T-helper 1 cell treated with Interleukin-12 subunit alpha and Interleukin-12 subunit beta and Interleukin-4 antibody, amounts not matched to agents 30 ng/mL and 1 ng/mL, for 36 hours (primary cell): Measurements from ENCODE around the gene PLEKHG3. TPM values are rescaled to one million over a fixed set of nuclear protein-coding genes. Genes with fewer than 3 reads are reported as not detected.
"Not testable (repeated sequence)": the region's sequence is repeated elsewhere in the genome, so short reads cannot be mapped to it uniquely, and the experiment has no call there.

ENCODE experiments used
- intact Hi-C: fragments of 100-400 bp; cut with micrococcal nuclease; formaldehyde crosslinking; loops from one replicate; pipeline ENCODE4 v1.15.1; 2024
- total RNA-seq: library from RNA; stranded (reverse); gene quantifications from 2 replicates; pipeline ENCODE4 v1.2.3, GENCODE V29; 2022

PLEKHG3 gene
- total RNA-seq, result 53.8 and 54.4 TPM in 2 replicates

DNA sequence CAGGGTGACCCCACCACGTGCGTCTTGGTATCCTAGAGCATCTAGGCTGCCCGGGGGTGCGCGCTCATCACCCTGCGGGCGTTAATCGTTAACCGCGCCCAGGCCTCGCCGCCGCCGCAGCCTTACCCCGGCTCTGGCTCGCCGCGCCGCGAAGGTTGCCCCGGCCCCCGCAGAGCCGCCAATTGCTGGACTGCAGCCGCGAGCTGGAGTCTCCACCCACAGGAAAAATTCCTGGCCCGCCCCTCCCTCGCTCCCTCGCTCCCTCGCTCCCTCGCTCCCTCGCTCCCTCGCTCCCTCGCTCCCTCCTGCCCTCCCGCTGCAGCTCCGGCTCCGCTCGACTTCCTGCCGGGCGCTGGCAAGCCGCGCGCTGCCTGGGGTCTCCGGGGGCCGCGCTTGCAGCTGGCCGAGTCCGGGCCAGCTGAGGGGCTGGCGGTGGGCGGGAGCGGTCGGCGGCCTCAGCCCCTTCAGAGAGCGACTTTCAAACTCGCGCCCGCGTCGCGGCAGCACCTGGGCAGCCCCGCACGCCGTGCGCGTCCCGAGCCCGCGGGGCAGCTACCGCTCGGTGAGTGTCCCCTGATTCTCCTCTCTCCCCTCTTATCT lies at the start of gene PLEKHG3:
TSS of gene PLEKHG3 (plus strand) at position 282 of the 600 bp plus-strand sequence. CDS start 23,208 bp downstream, outside the sequence.
- intact Hi-C loops, result loop anchor here (2.0 to 10.0 kb wide), 2 partner anchors 163 to 391 kb away; partner anchors contain the start of gene HSPA2

DNA sequence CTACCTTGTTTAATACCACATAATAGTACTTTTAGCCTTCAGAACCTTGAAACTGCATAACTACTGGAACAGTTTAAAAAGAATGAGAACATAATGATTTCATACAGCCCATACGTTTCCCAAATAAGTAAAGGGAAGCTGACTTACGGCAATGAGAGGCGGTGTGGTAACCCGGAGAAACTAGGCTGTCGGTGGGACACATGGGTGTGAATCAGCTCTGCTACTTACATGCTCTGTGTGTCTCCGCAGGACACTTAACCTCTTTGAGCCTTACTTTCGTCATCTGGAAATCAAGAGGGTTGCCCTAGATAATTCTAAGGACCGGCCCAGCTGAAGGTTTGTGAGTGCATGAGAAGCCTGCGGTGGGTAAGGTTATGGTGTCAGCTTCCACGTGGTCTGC lies 49.3 kb upstream of the PLEKHG3 start:
- intact Hi-C loops, result no loop called here

DNA sequence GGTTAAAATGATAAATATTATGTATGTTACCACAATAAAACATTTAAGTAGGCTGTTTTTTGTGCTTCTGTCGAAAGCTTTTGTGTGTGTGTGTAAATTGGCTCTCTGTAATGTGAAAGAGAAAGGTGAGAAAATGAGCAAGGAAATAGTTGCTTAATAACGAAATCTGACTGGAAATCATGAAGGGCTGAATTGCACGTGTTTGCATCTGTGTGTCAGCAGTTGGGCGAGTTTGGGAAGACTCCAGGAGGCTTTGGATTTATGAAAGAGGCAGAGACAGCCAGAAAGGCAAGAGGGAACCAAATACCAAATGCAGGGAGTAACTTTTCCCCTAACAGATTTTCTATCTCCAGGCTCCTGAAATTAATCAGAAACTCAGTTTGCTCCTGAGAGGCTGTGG lies 47.2 kb upstream of the PLEKHG3 start:
- intact Hi-C loops, result no loop called here

DNA sequence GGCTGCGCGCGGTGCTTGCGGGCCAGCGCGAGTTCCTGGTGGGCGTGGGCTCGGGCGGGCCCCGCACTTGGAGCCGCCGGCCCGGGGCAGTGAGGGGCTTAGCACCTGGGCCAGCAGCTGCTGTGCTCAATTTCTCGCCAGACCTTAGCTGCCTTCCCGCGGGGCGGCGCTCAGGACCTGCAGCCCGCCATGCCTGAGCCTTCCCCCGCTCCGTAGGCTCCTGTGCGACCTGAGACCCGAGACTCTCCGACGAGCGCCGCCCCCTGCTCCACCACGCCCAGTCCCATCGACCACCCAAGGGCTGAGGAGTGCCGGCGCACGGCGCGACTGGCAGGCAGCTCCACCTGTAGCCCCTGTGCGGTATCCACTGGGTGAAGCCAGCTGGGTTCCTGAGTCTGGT lies 46.0 kb upstream of the PLEKHG3 start:
- intact Hi-C loops, result no loop called here

DNA sequence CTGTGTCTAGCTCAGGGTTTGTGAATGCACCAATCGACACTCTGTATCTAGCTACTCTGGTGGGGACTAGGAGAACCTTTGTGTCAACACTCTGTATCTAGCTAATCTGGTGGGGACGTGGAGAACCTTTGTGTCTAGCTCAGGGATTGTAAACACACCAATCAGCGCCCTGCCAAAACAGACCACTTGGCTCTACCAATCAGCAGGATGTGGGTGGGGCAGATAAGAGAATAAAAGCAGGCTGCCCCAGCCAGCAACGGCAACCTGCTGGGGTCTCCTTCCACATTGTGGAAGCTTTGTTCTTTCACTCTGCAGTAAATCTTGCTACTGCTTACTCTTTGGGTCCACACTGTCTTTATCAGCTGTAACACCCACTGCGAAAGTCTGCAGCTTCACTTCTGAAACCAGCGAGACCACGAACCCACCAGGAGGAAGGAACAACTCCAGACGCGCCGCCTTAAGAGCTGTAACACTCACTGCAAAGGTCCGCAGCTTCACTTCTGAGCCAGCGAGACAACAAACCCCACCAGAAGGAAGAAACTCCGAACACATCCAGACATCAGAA lies 45.4 kb upstream of the PLEKHG3 start:
- intact Hi-C loops, result not testable (repeated sequence)

DNA sequence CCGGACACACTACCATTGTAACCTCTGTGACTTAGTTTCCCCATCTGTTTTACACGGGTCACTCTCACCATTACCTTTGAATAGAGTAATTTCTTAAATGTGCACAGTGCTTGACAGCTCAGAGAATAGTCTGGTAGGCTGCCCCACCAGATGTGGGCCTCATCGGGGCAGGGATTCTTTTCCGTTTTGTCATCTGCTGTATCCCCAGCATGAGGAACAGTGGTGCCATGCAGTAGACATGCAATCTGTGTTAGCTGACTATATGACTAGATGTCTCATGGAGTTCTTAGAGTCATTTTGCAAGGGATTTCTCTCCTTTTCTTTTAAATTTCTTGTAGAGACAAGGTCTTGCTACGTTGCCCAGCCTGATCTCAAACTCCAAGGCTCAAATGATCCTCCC lies 44.9 kb upstream of the PLEKHG3 start:
- intact Hi-C loops, result no loop called here

DNA sequence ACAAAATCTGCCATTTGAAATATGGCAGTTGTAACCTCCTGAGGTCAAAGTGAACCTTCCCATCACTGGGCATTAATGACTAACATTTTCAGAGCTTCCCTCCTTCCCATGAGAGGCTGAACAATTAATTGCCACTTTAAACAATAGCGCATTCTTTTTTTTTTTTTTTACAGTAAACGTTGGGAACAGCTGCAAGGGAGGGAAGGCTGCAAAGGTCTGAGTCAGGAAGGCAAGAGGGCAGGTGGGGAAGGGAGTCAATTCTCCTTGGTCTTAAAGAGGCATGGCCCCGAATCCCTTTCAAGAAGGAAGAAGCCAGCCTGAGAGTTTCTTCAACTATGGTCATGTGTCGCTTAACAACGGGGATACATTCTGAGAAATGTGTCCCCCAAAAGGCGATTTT lies 41.0 kb upstream of the PLEKHG3 start:
- intact Hi-C loops, result no loop called here

DNA sequence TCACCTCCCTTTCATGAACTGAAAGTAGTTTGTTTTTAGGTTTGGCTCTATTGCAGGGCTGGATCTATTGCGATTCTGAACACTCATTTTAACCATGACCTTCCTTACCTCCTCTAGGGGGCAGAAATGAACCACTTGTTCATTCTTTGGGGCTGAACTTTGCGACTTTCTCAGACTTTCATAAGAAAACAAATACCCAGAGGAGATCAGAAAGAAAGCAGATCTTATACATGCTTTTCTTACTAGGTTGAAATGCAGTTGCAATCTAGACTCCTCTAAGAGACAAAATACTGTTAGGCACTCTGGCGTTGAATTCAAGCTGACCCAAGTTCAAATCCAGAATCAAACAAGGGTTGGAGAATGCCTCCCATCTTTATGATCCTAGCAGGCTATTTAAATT lies 32.6 kb upstream of the PLEKHG3 start:
- intact Hi-C loops, result loop anchor here (1.0 to 5.0 kb wide), 5 partner anchors 37 to 312 kb away; no protein-coding TSS in a partner anchor

DNA sequence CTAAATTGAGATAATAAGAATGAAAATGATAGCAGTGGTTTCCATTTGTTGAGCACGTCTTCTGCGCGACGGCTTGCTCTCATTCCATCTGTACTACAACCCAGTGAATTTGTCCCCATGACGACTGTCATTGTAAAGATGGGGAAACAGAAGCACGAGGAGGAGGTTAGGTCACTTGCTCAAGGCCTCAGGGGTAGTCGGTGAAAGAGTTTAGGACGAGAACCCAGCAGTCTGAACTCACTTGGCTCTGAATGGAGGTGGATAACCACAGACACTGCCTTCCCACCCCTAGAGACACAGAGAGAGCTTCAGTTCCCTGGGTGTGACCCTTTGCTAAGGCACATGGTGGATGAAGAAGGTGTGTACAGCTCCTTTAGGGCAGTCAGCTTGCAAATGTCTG lies 30.9 kb upstream of the PLEKHG3 start:
- intact Hi-C loops, result loop anchor here (2.0 to 5.0 kb wide), 2 partner anchors 49 to 219 kb away; no protein-coding TSS in a partner anchor

DNA sequence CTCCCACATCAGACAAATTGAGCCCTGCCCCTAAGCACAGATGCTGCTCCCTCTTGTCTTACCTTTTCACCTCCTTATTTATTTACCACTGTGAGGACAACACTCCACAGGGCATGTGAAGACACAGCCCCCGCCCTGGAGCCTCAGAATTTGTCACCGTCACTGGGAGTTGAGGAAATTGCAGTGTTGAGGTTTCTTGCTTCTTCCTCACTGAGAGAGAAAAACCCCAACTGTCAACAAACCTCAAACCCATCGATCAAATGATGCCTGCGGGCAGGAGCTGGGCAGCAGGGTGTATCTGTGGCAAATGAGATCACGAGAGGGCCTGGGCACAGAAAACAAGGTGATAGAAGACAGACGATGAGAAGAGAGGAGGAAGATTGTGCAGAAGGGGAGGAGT lies 30.5 kb upstream of the PLEKHG3 start:
- intact Hi-C loops, result loop anchor here (2.0 to 5.0 kb wide), 2 partner anchors 49 to 219 kb away; no protein-coding TSS in a partner anchor

DNA sequence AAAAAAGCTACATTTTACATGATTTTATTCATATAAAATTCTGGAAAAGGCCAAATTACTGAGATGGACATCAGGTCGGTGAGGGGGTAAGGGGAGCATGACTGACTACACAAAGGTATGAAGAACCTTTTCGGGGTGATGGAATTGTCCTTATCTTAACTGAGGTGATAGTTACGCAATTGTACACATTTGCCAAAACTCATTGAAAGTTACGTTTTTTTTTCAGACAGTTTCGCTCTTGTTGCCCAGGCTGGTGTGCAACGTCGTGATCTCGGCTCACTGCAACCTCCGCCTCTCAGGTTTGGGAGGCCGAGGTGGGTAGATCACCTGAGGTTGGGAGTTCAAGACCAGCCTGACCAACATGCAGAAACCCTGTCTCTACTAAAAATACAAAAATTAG lies 29.4 kb upstream of the PLEKHG3 start:
- intact Hi-C loops, result loop anchor here (5.0 kb wide), 1 partner anchor 217 kb away; no protein-coding TSS in a partner anchor

DNA sequence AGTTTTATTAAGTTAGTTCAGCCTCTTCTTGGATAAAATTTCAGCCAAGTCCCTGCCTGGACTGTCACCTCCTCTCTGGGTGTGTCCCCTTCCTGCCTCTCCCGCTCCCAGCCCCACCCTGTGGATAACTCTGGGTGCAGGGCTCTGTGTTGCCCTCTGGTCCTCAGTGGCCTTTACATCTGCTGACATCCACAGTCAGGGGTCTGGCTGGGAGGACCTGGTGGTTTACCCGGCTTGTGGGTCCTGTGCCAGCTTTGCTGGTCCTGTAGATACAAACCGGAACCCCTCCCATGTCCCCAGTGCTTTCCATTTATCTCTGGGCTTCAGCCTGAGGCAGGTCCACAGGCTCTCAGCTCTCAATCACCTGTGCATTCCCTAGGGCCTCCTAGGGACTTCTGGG lies 28.9 kb upstream of the PLEKHG3 start:
- intact Hi-C loops, result no loop called here

DNA sequence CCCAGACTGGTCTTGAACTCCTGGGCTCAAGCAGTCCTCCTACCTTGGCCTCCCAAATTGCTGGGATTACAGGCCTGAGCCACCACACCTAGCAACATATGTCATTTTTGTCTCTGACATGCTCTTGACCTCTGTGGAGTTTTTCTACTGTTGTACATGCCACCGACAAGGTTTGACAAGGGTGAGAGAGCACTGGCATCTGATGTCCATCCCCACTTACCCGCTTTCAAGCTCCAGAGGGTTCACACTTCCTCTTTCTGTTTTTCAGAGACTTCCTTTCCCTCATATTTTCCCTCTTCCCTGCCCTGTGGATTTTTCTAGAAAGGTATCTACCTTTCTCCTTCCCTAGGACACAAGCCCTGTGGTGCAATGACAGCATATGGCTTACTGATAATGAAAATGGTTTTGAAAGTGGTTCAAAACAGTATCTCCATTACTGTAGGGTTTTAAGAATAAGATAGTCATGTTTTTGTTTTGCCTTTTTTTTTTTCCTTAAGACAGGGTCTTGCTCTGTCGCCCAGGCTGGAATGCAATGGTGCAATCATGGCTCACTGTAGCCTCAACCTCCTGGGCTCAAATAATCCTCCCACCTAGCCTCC lies 27.7 kb upstream of the PLEKHG3 start:
- intact Hi-C loops, result no loop called here

DNA sequence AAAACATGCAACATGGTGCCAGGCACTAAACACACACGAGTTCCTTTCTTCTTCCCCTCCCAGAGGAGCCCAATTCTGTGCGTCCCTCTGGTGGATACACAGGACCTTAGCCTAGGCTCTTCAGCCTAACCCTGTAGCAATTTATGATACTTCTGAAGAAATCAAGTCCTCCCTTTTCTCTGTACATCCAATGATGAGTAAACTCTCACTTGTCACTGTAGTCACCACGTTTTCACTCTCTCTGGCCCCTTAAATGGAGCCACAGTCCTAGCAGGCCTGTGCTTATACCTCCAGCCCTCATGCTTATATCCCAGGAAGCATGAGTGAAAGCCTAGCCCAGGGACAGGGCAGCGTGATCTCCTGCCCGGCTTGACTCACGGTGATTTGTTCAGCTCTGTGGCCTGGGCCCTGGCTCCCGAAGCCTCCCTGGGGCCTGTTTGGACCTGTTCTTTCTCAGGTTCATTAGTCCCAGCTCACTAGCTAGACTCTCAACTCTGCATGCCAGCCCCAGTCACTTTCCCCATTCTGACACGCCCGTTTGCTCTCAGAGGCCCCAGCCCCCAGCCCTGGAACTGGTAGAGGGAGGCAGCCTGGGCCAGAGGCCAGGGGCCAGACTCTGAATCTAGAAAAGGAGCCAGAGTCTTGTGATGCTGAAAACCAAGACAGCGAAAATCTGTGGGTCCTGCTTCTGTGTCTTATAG lies 24.1 kb upstream of the PLEKHG3 start:
- intact Hi-C loops, result no loop called here

DNA sequence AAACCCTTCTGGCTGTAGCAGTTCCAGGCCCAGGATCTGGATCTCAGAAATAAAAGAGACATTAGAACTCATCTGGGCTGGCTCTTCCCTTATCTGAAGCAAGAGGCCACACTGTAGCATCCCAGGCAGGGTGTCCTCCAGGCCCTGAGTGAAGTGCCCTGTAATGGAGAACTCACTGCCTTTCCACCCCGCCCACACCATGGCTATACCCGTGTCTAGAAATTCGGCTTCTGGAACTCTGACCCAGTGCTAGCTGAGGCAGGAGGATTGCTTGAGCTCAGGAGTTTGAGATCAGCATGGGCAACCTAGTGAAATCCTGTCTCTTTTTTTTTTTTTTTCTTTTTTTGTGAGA lies 23.5 kb upstream of the PLEKHG3 start:
- intact Hi-C loops, result no loop called here

DNA sequence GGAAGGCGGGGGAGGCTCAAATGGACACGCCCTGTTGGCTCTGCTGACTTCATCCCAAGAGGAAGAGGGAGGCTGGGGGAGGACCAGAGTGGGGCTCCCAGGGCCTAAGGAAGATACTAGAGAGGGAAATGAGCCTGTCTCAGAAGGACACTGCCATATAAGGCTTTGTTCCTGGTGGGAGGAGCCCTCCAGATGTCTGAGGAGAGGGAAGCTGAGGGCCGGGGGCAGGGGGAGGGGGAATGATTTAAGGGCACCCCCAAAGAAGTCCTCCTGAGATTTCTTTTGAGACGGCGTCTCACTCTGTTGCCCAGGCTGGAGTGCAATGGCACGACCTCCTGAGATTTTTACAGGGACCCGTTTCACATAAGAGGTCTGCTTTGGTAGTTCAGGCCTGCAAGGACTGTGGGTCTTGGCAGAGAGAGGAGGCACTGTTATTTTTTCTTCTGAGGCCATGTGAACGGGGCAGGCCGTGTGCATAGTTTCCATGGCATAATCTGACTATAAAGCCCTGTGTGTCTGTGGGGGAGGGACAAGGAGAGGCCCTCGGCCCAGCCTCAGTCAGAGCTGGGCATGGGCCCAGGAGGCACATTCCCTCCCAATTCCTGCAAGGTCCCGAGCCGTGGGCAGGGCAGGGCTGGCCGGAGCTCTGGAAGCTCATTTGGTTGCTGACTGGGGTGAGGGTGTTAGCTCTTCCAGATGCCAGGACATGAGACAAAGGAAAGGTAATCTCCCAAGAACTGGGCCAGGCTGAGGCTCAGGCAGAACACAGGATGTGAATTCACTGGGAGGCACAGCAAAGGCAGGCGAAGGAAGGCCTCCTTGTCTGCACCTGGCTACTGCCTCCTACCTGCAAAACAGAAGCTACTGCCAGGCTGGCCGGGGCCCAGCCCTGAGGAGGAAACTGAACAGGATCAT lies 22.2 kb upstream of the PLEKHG3 start:
- intact Hi-C loops, result no loop called here

DNA sequence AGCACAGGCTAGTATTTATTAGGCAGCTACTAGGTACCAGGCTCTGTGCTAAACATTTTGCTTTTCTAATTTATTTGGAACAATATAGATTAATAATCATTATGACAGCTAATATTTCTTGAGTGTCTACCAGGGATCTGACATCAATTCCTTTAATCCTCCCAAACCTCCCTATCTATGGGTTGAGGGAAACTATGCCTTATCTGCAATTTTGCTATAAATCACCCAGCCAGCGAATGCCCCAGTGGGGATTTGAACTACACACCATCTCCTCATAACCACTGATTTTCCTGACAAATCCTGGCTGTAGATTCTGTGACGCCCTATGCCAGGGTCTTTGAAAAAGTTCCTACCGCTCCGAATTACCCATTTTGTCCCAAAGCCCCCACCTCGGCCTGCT lies 21.4 kb upstream of the PLEKHG3 start:
- intact Hi-C loops, result no loop called here

DNA sequence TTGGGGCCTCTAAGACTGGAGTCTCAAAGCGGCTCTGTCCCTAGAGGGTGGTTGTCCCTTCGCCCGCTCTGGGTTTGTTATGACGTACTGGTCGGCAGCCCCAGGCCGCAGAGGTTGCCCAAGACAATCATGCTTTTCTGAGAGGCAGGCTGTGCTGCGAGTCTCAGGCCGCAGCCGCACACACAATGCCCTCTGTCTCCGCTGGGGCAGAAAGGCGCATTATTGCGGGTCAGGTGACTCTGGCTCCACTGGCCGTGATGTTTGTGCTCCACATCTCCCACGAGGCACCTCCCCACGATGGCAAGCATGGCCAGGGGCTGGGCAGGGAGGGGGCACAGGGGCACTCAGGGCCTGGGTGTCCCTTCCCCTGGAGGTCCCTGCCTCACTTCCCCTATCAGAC lies 21.0 kb upstream of the PLEKHG3 start:
- intact Hi-C loops, result no loop called here

DNA sequence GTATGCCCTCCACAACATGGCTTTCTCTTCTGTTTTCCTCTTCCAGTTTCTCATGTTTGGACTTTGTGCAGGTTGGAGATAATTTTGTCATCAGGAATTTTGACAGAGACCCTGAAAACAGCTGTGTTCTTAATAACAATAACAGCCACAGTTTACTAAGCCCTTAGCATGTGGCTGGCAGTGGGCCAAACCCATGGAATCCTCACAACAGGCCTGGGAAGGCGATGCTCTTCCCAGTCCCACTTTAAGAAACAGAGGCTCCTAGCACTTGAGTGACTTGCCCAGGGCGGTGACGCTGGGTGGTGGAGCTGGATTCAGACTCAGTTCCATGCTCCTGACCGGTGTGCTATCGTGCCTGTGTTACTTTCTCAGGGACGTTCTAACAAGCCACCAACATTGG lies 20.1 kb upstream of the PLEKHG3 start:
- intact Hi-C loops, result no loop called here

DNA sequence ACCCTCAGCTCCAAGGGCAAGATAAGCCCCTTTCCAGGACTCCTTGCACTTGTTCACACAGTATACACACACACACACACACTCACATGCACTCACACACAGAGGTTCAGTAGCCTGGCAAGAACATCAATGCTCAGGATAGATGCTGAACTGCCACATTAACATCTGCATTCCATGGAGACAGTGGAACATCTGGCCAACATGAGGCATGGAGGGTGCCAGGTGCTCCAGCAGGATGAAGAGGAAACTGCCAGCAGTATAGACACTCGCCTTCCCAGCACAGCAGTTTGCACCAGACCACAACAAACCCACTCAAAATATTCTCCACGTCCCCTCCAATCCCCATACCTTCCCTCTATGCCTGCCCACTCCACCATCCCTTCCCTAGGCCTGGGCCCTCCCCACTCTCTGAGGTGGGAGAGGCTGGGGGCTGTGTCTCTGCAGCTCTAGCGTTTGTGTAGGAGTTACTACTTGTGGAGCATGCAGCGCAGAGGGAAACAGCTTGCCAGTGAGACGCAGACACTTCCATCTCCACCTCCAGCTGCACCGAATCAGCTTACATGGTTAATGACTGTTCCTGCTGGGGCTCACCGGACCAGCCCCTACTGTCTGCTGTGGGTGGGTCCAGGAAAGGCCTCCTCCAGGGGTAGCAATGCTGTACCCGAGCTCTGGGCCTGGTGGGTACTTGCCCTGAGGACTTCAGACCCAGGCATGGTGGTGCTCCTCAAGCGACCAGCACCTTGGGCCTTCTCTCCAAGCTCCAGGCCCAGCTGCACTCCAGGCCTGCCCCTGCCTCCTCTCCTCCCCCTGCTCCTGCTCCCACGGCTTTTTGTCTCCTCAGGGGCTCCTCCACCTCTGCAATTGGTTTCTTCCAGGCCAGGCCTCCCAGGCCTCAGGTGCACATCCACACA lies 18.6 kb upstream of the PLEKHG3 start:
- intact Hi-C loops, result no loop called here
